ENCODE results near the gene CD300LF. TPM values are rescaled to one million over a fixed set of nuclear protein-coding genes. Genes with fewer than 3 reads are reported as not detected.
A peak's percentile ranks its signal among the peaks of the same experiment; 100 is the strongest.

Gene CD300LF
- total and polyA plus RNA-seq, 10 donors, result 13.1 to 45.8 (median 30.9) TPM

DNA sequence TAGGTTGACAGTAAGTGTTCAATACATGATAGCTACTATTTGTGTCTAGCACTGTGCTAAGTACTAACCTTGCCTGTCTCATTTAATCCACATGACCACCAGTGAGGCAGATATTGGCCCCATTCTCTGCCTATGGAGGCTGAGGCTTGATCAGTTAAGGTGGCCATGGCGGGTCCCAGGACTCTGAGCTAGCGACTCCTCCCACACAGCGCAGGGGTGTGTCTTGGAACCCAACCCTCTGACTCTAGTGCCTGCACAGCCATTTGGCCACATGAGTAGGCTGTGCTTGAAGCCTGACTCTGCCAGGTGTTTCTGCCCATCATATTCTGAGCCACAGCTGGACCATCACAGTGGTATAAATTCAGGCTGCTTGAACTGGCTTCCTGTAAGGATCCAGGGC lies 42.1 kb upstream of the CD300LF start:
- H3K36me3 ChIP-seq, result peaks cover 0 to 24% (median 0%) of the 10 kb centered on the region in 6 donors
- intact Hi-C loops (cut with DNase I; ENCODE audit: low total_unique reads), result no loop called here
- peak overlapping the region in 4 of 8 donors; percentile 2 to 95 (median 92) for H3K27ac ChIP-seq
- H3K4me1 ChIP-seq, result peaks cover 55 to 100% (median 98%) of the 10 kb centered on the region in 6 donors
- H3K4me3 ChIP-seq, result no peak overlapping the region
- no peak for DNase-seq
- TF ChIP-seq, protein P1, sequence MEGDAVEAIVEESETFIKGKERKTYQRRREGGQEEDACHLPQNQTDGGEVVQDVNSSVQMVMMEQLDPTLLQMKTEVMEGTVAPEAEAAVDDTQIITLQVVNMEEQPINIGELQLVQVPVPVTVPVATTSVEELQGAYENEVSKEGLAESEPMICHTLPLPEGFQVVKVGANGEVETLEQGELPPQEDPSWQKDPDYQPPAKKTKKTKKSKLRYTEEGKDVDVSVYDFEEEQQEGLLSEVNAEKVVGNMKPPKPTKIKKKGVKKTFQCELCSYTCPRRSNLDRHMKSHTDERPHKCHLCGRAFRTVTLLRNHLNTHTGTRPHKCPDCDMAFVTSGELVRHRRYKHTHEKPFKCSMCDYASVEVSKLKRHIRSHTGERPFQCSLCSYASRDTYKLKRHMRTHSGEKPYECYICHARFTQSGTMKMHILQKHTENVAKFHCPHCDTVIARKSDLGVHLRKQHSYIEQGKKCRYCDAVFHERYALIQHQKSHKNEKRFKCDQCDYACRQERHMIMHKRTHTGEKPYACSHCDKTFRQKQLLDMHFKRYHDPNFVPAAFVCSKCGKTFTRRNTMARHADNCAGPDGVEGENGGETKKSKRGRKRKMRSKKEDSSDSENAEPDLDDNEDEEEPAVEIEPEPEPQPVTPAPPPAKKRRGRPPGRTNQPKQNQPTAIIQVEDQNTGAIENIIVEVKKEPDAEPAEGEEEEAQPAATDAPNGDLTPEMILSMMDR (IDR thresholded peaks at IDR 0.05 in 8 of 11, conservative IDR thresholded peaks at IDR 0.05 in 3 of 11), result no peak
- TF ChIP-seq POLR2A (IDR thresholded peaks at IDR 0.05) (no peak), POLR2AphosphoS5 (IDR thresholded peaks at IDR 0.05) (no peak)
- H3K27me3 ChIP-seq (replicated peaks in 1 of 7), result no peaks in the 10 kb centered on the region
- no peaks in the 10 kb centered on the region for H3K9me3 ChIP-seq
- 86 to 95% (median 91%) methylated on average over 3 of the region's 3 CpGs for WGBS, 5 donors

GRCh38 chr17:74752822-74753401 lies 40.2 kb upstream of the CD300LF start:
- Histone ChIP-seq H3K36me3 (peaks cover 0 to 24% (median 0%) of the 10 kb centered on the region in 6 donors), H3K4me1 (peaks cover 38 to 96% (median 90%) of the 10 kb centered on the region in 6 donors), H3K27me3 (replicated peaks in 1 of 7) (no peaks in the 10 kb centered on the region), H3K27ac (peak overlapping the region in 6 of 8 donors; percentile 78 to 95 (median 92)), H3K9me3 (no peaks in the 10 kb centered on the region), H3K4me3 (peak overlapping the region in 1 of 8 donors; percentile 100)
- DNase-seq, result no peak
- intact Hi-C loops (cut with DNase I; ENCODE audit: low total_unique reads), result no loop called here
- WGBS, 5 donors, result 90 to 95% (median 91%) methylated on average over 5 to 7 of the region's 7 CpGs
- TF ChIP-seq, protein P1 (IDR thresholded peaks at IDR 0.05 in 8 of 11, conservative IDR thresholded peaks at IDR 0.05 in 3 of 11), result no peak
- TF ChIP-seq POLR2AphosphoS5 (IDR thresholded peaks at IDR 0.05), result no peak
- no peak for TF ChIP-seq POLR2A (IDR thresholded peaks at IDR 0.05)

DNA sequence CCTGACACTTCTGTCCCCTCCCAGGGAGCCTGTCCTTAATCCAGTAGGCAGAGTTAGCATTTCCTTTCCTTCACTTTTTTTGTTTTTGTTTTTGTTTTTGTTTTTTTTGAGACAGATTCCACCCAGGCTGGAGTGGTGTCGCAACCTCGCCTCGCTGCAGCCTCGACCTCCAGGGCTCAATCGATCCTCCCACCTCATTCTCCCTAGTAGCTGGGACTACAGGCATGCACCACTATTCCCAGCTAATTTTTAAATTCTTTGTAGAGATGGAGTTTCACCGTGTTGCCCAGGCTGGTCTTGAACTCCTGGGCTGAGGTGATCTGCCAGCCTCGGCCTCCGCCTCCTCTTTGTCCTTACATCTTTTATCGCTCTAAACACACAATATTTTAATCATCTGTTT lies 39.7 kb upstream of the CD300LF start:
- intact Hi-C loops (cut with DNase I; ENCODE audit: low total_unique reads), result no loop called here
- Histone ChIP-seq H3K27ac (peak overlapping the region in 7 of 8 donors; percentile 65 to 95 (median 90)), H3K4me3 (peak overlapping the region in 2 of 8 donors; percentile 100), H3K27me3 (replicated peaks in 1 of 7) (no peaks in the 10 kb centered on the region), H3K4me1 (peaks cover 38 to 96% (median 90%) of the 10 kb centered on the region in 6 donors), H3K9me3 (no peaks in the 10 kb centered on the region), H3K36me3 (peaks cover 0 to 24% (median 0%) of the 10 kb centered on the region in 6 donors)
- no peak for TF ChIP-seq POLR2A (IDR thresholded peaks at IDR 0.05)
- no peak for TF ChIP-seq POLR2AphosphoS5 (IDR thresholded peaks at IDR 0.05)
- TF ChIP-seq, protein P1 (IDR thresholded peaks at IDR 0.05 in 8 of 11, conservative IDR thresholded peaks at IDR 0.05 in 3 of 11), result no peak
- no peak for DNase-seq
- 67 to 82% (median 79%) methylated on average over 9 of the region's 9 CpGs for WGBS, 5 donors

DNA sequence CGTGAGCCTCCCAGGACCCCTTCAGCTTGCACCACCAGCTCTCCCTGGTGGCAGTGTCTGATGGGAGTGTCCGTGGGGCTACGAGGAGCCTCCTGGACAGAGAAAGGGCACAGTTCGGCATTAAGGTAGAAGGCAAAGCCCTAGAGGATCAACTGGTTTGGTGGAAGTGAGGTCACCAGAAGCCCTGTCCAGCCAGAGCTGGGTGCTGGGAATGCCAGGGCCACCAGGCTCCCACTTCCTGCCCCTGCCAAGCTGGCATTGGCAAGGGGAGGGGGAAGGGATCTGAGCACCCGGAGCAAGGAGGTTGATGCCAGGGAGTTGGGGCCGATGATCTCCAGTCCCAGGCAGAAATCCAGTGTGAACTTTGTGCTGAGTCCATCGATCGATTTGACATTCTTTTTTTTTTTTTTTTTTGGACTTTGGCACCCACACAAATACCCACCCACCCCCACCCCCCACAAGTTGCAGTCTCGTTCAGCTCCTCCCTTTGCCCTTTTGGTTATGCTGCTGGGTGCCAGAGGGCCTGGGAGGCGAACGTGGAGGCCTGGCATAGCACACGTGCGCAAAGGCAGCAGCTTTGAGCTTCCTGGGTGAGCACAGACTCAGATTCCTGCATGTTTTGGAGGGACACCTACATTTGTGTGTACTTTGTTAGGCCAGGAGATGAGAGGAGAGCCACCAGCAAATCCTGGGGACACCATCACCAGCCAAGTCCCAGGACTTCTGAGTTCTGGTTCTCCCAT lies 37.8 kb upstream of the CD300LF start:
- intact Hi-C loops (cut with DNase I; ENCODE audit: low total_unique reads), result no loop called here
- H3K27me3 ChIP-seq (replicated peaks in 1 of 7), result no peaks in the 10 kb centered on the region
- no peaks in the 10 kb centered on the region for H3K9me3 ChIP-seq
- TF ChIP-seq POLR2AphosphoS5 (IDR thresholded peaks at IDR 0.05), result peak in 1 of 3 donors; percentile 30
- TF ChIP-seq POLR2A (IDR thresholded peaks at IDR 0.05), result no peak
- TF ChIP-seq, protein P1 (IDR thresholded peaks at IDR 0.05 in 8 of 11, conservative IDR thresholded peaks at IDR 0.05 in 3 of 11), result no peak
- H3K4me3 ChIP-seq, result peak overlapping the region; percentile 57 to 100 (median 95)
- peak; percentile 76 for DNase-seq
- peaks cover 0 to 23% (median 0%) of the 10 kb centered on the region in 6 donors for H3K36me3 ChIP-seq
- WGBS, 5 donors, result 22 to 49% (median 37%) methylated on average over 13 of the region's 13 CpGs
- H3K27ac ChIP-seq, result peak overlapping the region; percentile 79 to 95 (median 90)
- peaks cover 36 to 96% (median 87%) of the 10 kb centered on the region in 6 donors for H3K4me1 ChIP-seq
